Nephron (organoid): ENCODE measurements around the gene OSBPL10.

Source experiments
- H3K27ac Mint-ChIP-seq, 3 experiments: 2 replicates each; pipeline ENCODE4 v1.8.0; 2020; ENCODE audit warnings: mixed read lengths in 3 of 3, mild to moderate bottlenecking in 2 of 3, moderate library complexity in 1 of 3
- H3K27me3 Mint-ChIP-seq: 2 replicates; pipeline ENCODE4 v1.8.0; 2021; ENCODE audit warnings: low read depth, mild to moderate bottlenecking, moderate library complexity, mixed read lengths
- H3K36me3 Mint-ChIP-seq: 2 replicates; pipeline ENCODE4 v1.8.0; 2020; ENCODE audit warnings: low read depth, mixed read lengths
- H3K4me1 Mint-ChIP-seq: 2 replicates; pipeline ENCODE4 v1.8.0; 2020; ENCODE audit warnings: mixed read lengths
- H3K4me3 Mint-ChIP-seq, 3 experiments: 2 replicates each; pipeline ENCODE4 v1.8.0; 2020; ENCODE audit warnings: mild to moderate bottlenecking in 3 of 3, mixed read lengths in 3 of 3, moderate library complexity in 2 of 3
- H3K9me3 Mint-ChIP-seq: 2 replicates; pipeline ENCODE4 v1.8.0; 2020; ENCODE audit warnings: mixed read lengths
- CTCF ChIP-seq, 3 experiments: fragments of 200-600 bp; sonication (generic); IDR thresholded peaks; one replicate each; pipeline ENCODE4 v1.5.0; 2021; ENCODE audit warnings: antibody characterized with exemption in 3 of 3; ENCODE audit not compliant: unreplicated experiment in 3 of 3

Gene OSBPL10

GRCh38 chr3:31813197-31813596 is 167.9 kb downstream of the OSBPL10 start:
- Mint-ChIP-seq H3K27ac (no peak overlapping the region), H3K9me3 (no peaks in the 10 kb centered on the region), H3K36me3 (no peaks in the 10 kb centered on the region), H3K27me3 (peaks cover under 1% of the 10 kb centered on the region), H3K4me3 (no peak overlapping the region), H3K4me1 (peaks cover 19% of the 10 kb centered on the region)
- no peak for TF ChIP-seq CTCF (IDR thresholded peaks at IDR 0.05; ENCODE audit: unreplicated experiment in 3 of 3)

DNA sequence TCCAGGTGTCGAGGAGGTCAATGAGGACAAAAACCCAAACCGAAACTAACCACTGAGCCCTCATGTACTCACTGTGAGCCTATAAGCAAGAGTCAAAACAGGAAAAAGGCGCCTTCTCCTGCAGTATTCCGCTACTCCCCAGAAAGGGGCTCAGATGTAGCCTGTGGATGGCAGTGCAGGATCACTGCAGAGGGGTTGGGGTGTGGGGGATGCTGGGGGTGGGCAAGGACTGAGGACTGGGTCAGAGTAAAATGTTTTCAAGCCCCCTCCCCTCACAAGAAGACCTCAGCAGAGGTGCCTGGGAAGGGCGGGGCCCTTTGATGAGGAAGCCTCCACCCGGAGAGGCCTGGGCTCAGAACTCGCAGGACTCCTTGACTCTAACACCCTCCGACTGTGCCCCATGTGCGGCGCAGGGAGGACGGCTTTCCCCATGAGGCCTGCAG is 170.1 kb downstream of the OSBPL10 start:
- Mint-ChIP-seq H3K4me1 (peaks cover 13% of the 10 kb centered on the region), H3K9me3 (no peaks in the 10 kb centered on the region), H3K36me3 (no peaks in the 10 kb centered on the region), H3K4me3 (no peak overlapping the region), H3K27ac (no peak overlapping the region), H3K27me3 (no peaks in the 10 kb centered on the region)
- no peak for TF ChIP-seq CTCF (IDR thresholded peaks at IDR 0.05; ENCODE audit: unreplicated experiment in 3 of 3)

DNA sequence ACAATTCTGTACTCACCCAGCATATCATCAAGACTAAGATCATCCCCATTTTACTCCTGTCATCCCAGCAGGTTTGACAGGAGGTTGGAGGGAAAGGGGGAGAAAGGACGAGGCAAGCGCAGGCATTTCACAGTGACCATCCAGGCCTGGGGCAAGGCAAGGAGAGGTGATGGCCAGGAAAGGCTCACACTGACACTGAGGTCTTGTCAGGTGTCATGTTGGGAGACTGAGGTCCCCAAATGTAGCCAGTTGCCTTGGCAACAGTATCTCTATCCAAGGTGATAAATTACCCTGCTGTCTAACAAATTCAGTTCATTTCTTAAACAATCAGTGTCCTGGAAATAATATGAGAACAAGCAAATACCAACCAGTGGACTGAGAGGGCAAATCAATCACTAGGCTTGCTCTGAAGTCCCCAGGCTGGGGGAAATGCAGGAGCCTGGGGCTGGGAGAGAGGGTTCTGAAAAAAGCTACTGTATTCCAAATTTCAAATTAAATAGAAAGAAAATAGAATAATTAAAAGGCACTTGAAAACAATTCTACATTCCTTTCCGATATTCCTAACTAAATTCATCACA is 172.8 kb downstream of the OSBPL10 start:
- no peaks in the 10 kb centered on the region for H3K27me3 Mint-ChIP-seq
- H3K4me3 Mint-ChIP-seq: no peak overlapping the region
- H3K4me1 Mint-ChIP-seq: no peaks in the 10 kb centered on the region
- no peaks in the 10 kb centered on the region for H3K36me3 Mint-ChIP-seq
- H3K27ac Mint-ChIP-seq: no peak overlapping the region
- no peak for TF ChIP-seq CTCF (IDR thresholded peaks at IDR 0.05; ENCODE audit: unreplicated experiment in 3 of 3)
- H3K9me3 Mint-ChIP-seq: no peaks in the 10 kb centered on the region

DNA sequence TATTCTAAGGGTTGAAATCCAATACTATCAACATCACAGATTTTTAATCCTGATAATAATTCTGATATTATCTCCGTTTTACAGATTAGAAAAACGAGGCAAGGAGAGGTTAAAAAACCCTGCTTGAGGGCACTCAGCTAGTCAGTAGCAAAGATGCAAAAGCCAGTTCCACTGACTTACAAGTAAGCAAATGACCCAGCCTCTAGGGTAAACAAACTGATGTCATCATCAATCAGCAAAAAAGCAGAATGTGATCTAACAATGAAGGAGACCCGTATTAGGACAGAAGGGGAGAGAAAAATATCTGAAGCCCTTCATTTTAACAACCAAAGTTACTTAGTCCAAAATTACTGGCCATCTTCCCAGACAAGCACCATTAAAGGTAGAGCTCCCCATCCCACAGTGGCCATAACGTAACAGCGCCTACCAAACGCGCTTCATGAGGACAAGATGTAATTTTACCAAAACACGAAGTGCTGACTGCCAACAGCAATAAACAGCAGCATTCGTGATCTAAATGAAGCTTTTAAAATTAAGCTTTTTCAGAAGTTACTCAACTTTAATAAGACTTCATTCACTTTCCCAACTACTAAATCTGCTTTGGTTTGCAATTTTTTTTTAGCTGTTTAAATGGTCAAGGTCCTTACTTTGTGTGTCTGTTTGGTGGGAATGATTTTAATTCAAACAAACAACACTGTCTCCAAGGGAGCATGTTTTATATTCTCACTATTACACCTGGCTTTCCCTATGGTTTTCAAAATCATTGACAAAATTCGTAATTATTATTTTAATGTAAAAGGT is 176.6 kb downstream of the OSBPL10 start:
- Mint-ChIP-seq H3K27ac (no peak overlapping the region), H3K4me3 (no peak overlapping the region), H3K9me3 (no peaks in the 10 kb centered on the region), H3K27me3 (no peaks in the 10 kb centered on the region), H3K4me1 (no peaks in the 10 kb centered on the region), H3K36me3 (no peaks in the 10 kb centered on the region)
- no peak for TF ChIP-seq CTCF (IDR thresholded peaks at IDR 0.05; ENCODE audit: unreplicated experiment in 3 of 3)

- Mint-ChIP-seq H3K27me3 (no peaks in the 10 kb centered on the region), H3K4me1 (no peaks in the 10 kb centered on the region), H3K9me3 (no peaks in the 10 kb centered on the region), H3K36me3 (no peaks in the 10 kb centered on the region), H3K4me3 (no peak overlapping the region), H3K27ac (no peak overlapping the region)
- TF ChIP-seq CTCF (IDR thresholded peaks at IDR 0.05; ENCODE audit: unreplicated experiment in 3 of 3): no peak
These were observed 177.9 kb downstream of the OSBPL10 start for GRCh38 chr3:31802981-31803740.
